ENCODE results near the gene IDH3G.

GRCh38 chrX:153781428-153782047 is 12.6 kb downstream of the IDH3G start:
- no peak for TF ChIP-seq GATA2 (IDR thresholded peaks at IDR 0.05; ENCODE audit: low read depth, low read length)
- no peak for TF ChIP-seq GATA3 (IDR thresholded peaks at IDR 0.05; ENCODE audit: low read depth, low read length)
